ENCODE results near the gene NUSAP1. TPM values are rescaled to one million over a fixed set of nuclear protein-coding genes. Genes with fewer than 3 reads are reported as not detected.
"Not testable (repeated sequence)": the region's sequence is repeated elsewhere in the genome, so short reads cannot be mapped to it uniquely, and the experiment has no call there.

NUSAP1 gene
- total RNA-seq, 2 donors from 2014 or later: 7.8 to 16.3 TPM

DNA sequence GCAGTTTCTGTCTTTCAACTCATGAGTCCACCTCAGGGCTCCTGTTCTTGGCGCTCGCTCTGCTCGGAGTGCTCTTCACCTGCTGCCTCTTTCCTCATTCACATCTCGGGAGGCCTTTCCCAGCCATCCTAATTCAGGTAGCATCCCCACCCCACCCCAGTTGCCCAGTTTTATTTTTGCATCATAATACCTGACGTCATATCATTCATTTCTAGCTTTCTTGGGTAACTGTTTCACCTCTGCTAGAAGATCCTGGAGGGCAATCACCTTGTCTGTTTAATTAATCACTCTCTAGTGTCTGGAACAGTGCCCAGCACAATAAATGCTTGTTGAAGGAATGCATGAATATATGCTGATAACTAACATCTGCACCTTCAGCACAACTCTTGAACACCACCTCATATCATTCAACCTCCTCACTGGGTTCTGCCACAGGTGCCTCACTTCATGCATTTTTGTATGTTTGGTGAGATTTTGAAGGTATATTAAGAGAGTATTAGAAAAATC lies 7.6 kb downstream of the NUSAP1 start:
- peaks cover 2% of the 10 kb centered on the region for H3K36me3 Mint-ChIP-seq (ENCODE audit: low read depth)
- peaks cover 15% of the 10 kb centered on the region for H3K4me1 Mint-ChIP-seq
- DNase-seq (no peak), ATAC-seq (no peak)
- no peak overlapping the region for H3K27ac Mint-ChIP-seq
- H3K9me3 ChIP-seq (ENCODE audit: control insufficient read depth, low read length, poor library complexity, severe bottlenecking): no peaks in the 10 kb centered on the region
- no peak overlapping the region for H3K4me3 Mint-ChIP-seq
- H3K27me3 Mint-ChIP-seq: no peaks in the 10 kb centered on the region

DNA sequence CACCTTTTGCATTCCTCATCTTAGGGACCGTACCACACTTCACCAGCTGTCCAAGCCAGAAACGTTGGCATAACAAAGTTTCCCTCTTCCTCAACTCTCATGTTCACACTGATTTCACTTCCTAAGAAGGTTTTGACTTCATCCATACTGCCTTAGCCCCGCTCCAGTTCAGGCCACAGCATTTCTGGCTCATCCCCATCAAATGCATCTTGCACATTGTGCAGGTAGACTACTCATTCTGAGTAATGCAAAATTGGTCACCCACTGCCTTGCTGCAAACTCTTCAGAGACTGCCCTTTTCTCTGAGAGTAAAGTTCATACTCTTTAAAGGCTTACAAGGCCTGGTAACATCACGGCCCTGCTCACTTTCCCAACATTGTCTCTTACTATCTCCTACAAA lies 8.8 kb downstream of the NUSAP1 start:
- Mint-ChIP-seq H3K36me3 (ENCODE audit: low read depth) (peaks cover 5% of the 10 kb centered on the region), H3K27ac (no peak overlapping the region), H3K27me3 (no peaks in the 10 kb centered on the region), H3K4me1 (peaks cover 15% of the 10 kb centered on the region), H3K4me3 (no peak overlapping the region)
- DNase-seq (no peak), ATAC-seq (no peak)
- H3K9me3 ChIP-seq (ENCODE audit: control insufficient read depth, low read length, poor library complexity, severe bottlenecking): no peaks in the 10 kb centered on the region

GRCh38 chr15:41347236-41347635 lies 14.6 kb downstream of the NUSAP1 start:
- Mint-ChIP-seq H3K4me3 (no peak overlapping the region), H3K27me3 (no peaks in the 10 kb centered on the region), H3K27ac (no peak overlapping the region), H3K4me1 (peaks cover 3% of the 10 kb centered on the region), H3K36me3 (ENCODE audit: low read depth) (peaks cover 2% of the 10 kb centered on the region)
- H3K9me3 ChIP-seq (ENCODE audit: control insufficient read depth, low read length, poor library complexity, severe bottlenecking): no peaks in the 10 kb centered on the region
- ATAC-seq (no peak), DNase-seq (no peak)

- H3K4me3 Mint-ChIP-seq: no peak overlapping the region
- ATAC-seq (no peak), DNase-seq (no peak)
- H3K9me3 ChIP-seq (ENCODE audit: control insufficient read depth, low read length, poor library complexity, severe bottlenecking): no peaks in the 10 kb centered on the region
- H3K27ac Mint-ChIP-seq: peak overlapping the region; percentile 39
- peaks cover 3% of the 10 kb centered on the region for H3K4me1 Mint-ChIP-seq
- H3K27me3 Mint-ChIP-seq: no peaks in the 10 kb centered on the region
- H3K36me3 Mint-ChIP-seq (ENCODE audit: low read depth): peaks cover 2% of the 10 kb centered on the region
Measured at GRCh38 chr15:41350057-41350717, 17.5 kb downstream of the NUSAP1 start.

GRCh38 chr15:41354371-41354770 lies 21.7 kb downstream of the NUSAP1 start:
- no peaks in the 10 kb centered on the region for H3K36me3 Mint-ChIP-seq (ENCODE audit: low read depth)
- DNase-seq (no peak), ATAC-seq (no peak)
- H3K27me3 Mint-ChIP-seq: no peaks in the 10 kb centered on the region
- no peak overlapping the region for H3K27ac Mint-ChIP-seq
- H3K9me3 ChIP-seq (ENCODE audit: control insufficient read depth, low read length, poor library complexity, severe bottlenecking): no peaks in the 10 kb centered on the region
- H3K4me1 Mint-ChIP-seq: no peaks in the 10 kb centered on the region
- H3K4me3 Mint-ChIP-seq: no peak overlapping the region

GRCh38 chr15:41367418-41367817 lies 34.7 kb downstream of the NUSAP1 start:
- H3K36me3 Mint-ChIP-seq (ENCODE audit: low read depth): no peaks in the 10 kb centered on the region
- ATAC-seq (no peak), DNase-seq (no peak)
- no peak overlapping the region for H3K27ac Mint-ChIP-seq
- H3K27me3 Mint-ChIP-seq: no peaks in the 10 kb centered on the region
- H3K4me1 Mint-ChIP-seq: no peaks in the 10 kb centered on the region
- H3K4me3 Mint-ChIP-seq: no peak overlapping the region
- H3K9me3 ChIP-seq (ENCODE audit: control insufficient read depth, low read length, poor library complexity, severe bottlenecking): no peaks in the 10 kb centered on the region

DNA sequence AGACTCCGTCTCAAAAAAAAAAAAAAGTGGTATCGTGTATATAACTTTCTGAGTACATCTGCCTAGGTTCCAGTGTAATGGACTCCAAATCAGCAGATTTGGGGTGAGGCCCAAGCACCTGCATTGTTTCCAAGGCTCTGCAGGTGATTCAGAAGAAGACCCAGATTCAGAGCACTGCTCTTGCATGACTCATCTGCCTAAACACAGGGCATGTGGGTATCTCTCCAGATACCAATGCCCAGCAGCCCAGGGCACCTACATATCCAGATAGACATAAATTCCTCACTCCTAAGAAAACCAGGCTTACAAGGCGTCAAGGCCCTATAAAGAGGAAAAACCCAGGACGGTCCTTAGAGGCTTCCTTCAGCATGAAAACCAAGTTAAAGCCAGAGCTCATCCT lies 45.3 kb downstream of the NUSAP1 start:
- Mint-ChIP-seq H3K36me3 (ENCODE audit: low read depth) (no peaks in the 10 kb centered on the region), H3K4me1 (no peaks in the 10 kb centered on the region), H3K27me3 (no peaks in the 10 kb centered on the region), H3K27ac (no peak overlapping the region), H3K4me3 (no peak overlapping the region)
- no peak for ATAC-seq
- H3K9me3 ChIP-seq (ENCODE audit: control insufficient read depth, low read length, poor library complexity, severe bottlenecking): no peaks in the 10 kb centered on the region
- DNase-seq: no peak

- not testable (repeated sequence) for ATAC-seq
Measured at GRCh38 chr15:41383974-41384749, 51.5 kb downstream of the NUSAP1 start.

GRCh38 chr15:41387646-41388045 lies 55.0 kb downstream of the NUSAP1 start:
- H3K27me3 Mint-ChIP-seq: no peaks in the 10 kb centered on the region
- no peak overlapping the region for H3K27ac Mint-ChIP-seq
- no peaks in the 10 kb centered on the region for H3K9me3 ChIP-seq (ENCODE audit: control insufficient read depth, low read length, poor library complexity, severe bottlenecking)
- peaks cover 3% of the 10 kb centered on the region for H3K36me3 Mint-ChIP-seq (ENCODE audit: low read depth)
- peaks cover 5% of the 10 kb centered on the region for H3K4me1 Mint-ChIP-seq
- ATAC-seq (no peak), DNase-seq (no peak)
- no peak overlapping the region for H3K4me3 Mint-ChIP-seq

More at GRCh38 chr15:41383974-41384749, 51.5 kb downstream of the NUSAP1 start:
- not testable (repeated sequence) for H3K27me3 Mint-ChIP-seq; H3K4me3 Mint-ChIP-seq; H3K27ac Mint-ChIP-seq; H3K9me3 ChIP-seq (ENCODE audit: control insufficient read depth, low read length, poor library complexity, severe bottlenecking); H3K36me3 Mint-ChIP-seq (ENCODE audit: low read depth); H3K4me1 Mint-ChIP-seq; DNase-seq

DNA sequence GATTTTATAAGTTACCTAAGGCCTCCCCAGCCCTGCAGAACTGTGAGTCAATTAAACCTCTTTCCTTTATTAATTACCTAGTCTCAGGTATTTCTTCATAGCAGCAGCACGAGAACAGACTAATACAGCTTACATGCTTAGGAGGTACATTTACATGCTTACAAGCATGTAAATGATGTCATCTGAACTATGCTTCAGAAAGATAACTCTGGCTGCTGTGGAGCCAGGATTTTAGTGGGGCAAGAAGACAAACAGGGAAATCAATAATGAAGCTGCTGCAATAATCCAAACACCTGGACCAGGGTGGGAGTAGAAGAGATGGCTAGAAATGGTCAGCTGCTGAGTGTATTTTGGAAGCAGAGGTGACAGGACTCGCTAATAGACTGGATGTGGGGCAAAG lies 60.0 kb downstream of the NUSAP1 start:
- no peak overlapping the region for H3K4me3 Mint-ChIP-seq
- H3K27ac Mint-ChIP-seq: peak overlapping the region; percentile 49
- H3K36me3 Mint-ChIP-seq (ENCODE audit: low read depth): peaks cover 8% of the 10 kb centered on the region

DNA sequence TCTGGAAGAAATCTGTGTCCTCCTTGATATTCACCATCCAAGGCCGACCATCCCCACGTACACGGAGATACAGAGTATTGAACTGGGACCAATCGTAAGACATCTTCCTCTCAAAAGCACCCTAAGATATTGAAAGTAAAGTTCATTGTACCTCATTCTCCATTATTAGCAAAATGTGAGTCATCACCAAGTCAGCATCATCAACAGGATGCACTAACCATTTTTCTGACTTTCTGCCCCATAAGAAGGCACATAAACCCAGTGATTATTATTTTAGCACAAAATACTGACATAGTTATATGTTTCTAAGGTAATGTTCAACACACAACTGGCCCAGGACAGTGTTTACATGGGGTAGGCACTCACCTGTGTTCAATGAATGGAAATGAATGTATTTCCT lies 62.2 kb downstream of the NUSAP1 start:
- Mint-ChIP-seq H3K36me3 (ENCODE audit: low read depth) (peaks cover 8% of the 10 kb centered on the region), H3K4me1 (peaks cover 15% of the 10 kb centered on the region), H3K4me3 (no peak overlapping the region), H3K27ac (peak overlapping the region; percentile 19), H3K27me3 (no peaks in the 10 kb centered on the region)
- H3K9me3 ChIP-seq (ENCODE audit: control insufficient read depth, low read length, poor library complexity, severe bottlenecking): no peaks in the 10 kb centered on the region
- DNase-seq (no peak), ATAC-seq (no peak)

More for the DNA sequence above, 60.0 kb downstream of the NUSAP1 start:
- Mint-ChIP-seq H3K27me3 (no peaks in the 10 kb centered on the region), H3K4me1 (peaks cover 15% of the 10 kb centered on the region)
- H3K9me3 ChIP-seq (ENCODE audit: control insufficient read depth, low read length, poor library complexity, severe bottlenecking): no peaks in the 10 kb centered on the region
- no peak for DNase-seq
- no peak for ATAC-seq

- Mint-ChIP-seq H3K4me1 (peaks cover 15% of the 10 kb centered on the region), H3K27me3 (no peaks in the 10 kb centered on the region), H3K36me3 (ENCODE audit: low read depth) (peaks cover 8% of the 10 kb centered on the region), H3K27ac (peak overlapping the region; percentile 74), H3K4me3 (no peak overlapping the region)
- ATAC-seq (no peak), DNase-seq (no peak)
- H3K9me3 ChIP-seq (ENCODE audit: control insufficient read depth, low read length, poor library complexity, severe bottlenecking): no peaks in the 10 kb centered on the region
Measured at GRCh38 chr15:41396111-41396510, 63.4 kb downstream of the NUSAP1 start.

- Mint-ChIP-seq H3K27ac (peak overlapping the region; percentile 95), H3K4me3 (peak overlapping the region; percentile 93), H3K27me3 (no peaks in the 10 kb centered on the region), H3K36me3 (ENCODE audit: low read depth) (no peaks in the 10 kb centered on the region), H3K4me1 (peaks cover 7% of the 10 kb centered on the region)
- ATAC-seq (no peak), DNase-seq (no peak)
- no peaks in the 10 kb centered on the region for H3K9me3 ChIP-seq (ENCODE audit: control insufficient read depth, low read length, poor library complexity, severe bottlenecking)
Measured at GRCh38 chr15:41401904-41402267, 69.2 kb downstream of the NUSAP1 start.
